Astrocyte of the cerebellum (primary cell): ENCODE results near the gene SLC45A3.
"Not testable (repeated sequence)": the region's sequence is repeated elsewhere in the genome, so short reads cannot be mapped to it uniquely, and the experiment has no call there.

Experiments used
- DNase-seq: peaks from one replicate; pipeline ENCODE4 v3.0.0-alpha.2; 2011; ENCODE audit warnings: low read depth
- H3K4me3 ChIP-seq: 2 replicates; pipeline ENCODE4 v1.5.1; 2011; ENCODE audit warnings: mild to moderate bottlenecking, low read depth, low read length, moderate library complexity
- CTCF ChIP-seq: IDR thresholded peaks from 2 replicates; pipeline ENCODE4 v1.5.1; 2012; ENCODE audit warnings: low read length, low read depth, moderate library complexity, mild to moderate bottlenecking; ENCODE audit errors: missing control alignments
- in situ Hi-C: cut with HindIII; loops from 2 replicates; pipeline ENCODE4 v1.10.0; 2017; ENCODE audit warnings: low sequenced_read_pairs

Gene SLC45A3, protein sequence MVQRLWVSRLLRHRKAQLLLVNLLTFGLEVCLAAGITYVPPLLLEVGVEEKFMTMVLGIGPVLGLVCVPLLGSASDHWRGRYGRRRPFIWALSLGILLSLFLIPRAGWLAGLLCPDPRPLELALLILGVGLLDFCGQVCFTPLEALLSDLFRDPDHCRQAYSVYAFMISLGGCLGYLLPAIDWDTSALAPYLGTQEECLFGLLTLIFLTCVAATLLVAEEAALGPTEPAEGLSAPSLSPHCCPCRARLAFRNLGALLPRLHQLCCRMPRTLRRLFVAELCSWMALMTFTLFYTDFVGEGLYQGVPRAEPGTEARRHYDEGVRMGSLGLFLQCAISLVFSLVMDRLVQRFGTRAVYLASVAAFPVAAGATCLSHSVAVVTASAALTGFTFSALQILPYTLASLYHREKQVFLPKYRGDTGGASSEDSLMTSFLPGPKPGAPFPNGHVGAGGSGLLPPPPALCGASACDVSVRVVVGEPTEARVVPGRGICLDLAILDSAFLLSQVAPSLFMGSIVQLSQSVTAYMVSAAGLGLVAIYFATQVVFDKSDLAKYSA

DNA sequence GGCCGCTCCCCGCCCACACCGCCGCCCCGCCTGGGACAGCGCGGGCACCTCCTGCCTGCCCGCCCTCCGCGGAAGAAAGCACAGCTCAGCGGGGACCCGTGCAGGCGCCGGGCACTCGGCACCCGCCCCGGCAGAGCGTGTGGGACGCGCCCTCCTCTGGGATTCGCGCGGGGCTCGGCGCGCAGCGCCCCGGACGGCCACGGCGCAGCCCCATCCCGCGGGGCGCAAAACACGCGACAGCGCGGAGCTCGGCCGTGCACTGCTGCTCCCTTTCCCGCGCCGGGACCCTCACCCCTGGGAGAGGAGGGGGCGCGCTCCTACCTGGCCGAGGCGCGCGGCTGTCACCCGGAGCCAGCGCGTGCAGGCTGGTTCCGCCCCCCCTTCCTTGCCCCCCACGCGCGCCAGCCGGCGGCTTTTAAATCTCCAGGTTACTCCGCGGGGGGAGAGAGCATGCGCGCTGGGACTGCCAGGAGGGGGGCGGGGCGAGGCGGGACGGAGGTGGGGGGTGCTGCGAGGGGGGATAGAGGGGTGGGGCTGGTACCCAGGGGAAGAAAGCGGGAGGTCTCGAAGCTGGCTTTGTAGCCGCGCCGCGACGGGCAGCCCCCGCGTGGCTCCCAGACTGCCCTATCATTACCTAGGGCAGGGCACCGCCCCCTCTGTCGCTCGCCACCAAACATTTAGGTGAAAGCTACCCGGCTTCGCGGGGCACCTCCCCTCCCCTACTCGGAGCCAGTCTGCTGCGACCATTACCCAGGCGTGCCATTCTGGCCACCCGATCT is at the start of gene SLC45A3:
SLC45A3 (minus strand) TSS at position 437 of the 779 bp plus-strand sequence. CDS start 15,853 bp downstream, outside the sequence.
- H3K4me3 ChIP-seq = peak within 1 kb of the TSS; percentile 67
- no peak for DNase-seq
- TF ChIP-seq CTCF = no peak
- in situ Hi-C loops = no loop called here

DNA sequence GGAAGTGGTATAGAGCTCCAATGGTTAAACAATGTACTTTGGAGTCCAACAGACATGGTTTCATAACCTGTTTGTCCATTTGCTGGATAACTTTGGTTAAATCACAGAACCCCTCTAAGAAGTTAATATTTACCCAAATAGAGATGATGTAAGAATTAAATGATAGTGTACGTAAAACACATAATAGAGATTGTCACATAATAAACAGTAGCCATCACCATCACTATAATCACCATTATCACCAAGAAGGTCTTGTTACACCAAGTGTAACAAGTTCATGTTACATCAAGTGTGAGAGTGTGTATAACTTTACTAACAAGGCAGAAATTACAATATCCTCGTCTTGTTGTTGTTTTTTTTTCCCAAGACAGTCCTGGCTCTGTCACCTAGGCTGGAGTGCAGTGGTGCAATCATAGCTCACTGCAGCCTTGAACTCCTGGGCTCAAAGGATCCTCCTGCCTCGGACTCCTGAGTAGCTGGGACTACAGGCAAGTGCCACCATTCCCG is 46.4 kb upstream of the SLC45A3 start:
- DNase-seq = no peak
- in situ Hi-C loops = no loop called here
- H3K4me3 ChIP-seq = no peak overlapping the region
- no peak for TF ChIP-seq CTCF

DNA sequence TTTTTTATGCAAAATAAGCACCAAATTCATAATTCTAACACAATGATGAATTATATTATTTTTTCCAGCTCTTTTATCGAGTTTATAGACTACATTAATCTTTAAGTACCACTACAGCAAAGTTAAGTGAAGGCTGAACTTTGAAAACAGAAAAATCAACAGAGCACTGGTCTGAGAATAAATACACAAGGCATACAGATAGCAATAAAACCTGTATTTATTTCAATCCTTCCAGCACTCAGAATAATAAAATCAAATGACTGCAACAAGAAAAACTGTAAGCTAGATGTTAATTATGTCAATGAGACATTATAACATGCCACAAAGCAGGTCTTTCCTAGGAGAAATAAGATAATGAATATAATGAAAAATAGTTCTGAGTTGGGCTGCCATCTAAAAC is 45.2 kb upstream of the SLC45A3 start:
- in situ Hi-C loops = no loop called here
- no peak for TF ChIP-seq CTCF
- no peak overlapping the region for H3K4me3 ChIP-seq
- no peak for DNase-seq

GRCh38 chr1:205720740-205721139 is 40.4 kb upstream of the SLC45A3 start:
- DNase-seq, H3K4me3 ChIP-seq, in situ Hi-C loops: not testable (repeated sequence)

GRCh38 chr1:205719762-205720161 is 39.5 kb upstream of the SLC45A3 start:
- TF ChIP-seq CTCF = no peak
- no peak overlapping the region for H3K4me3 ChIP-seq
- in situ Hi-C loops = no loop called here
- DNase-seq = no peak

DNA sequence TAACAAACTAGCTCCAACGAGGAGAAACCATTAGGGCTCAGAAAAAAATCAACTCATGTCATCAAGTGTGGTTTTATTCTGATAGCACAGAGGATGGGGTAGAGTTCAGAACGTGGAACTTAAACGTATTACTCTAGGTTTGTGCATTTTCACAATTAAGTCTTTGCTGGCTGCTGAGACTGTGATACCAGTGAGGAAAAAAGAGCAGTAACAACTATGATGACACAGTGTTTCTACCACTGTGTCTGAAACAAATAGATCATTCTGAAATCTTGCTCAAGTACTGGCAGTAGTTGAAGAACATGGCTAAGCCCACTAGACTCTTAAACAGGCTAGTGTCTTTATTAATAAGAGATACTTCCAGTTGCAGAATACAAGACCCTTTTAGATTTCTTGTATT is 38.7 kb upstream of the SLC45A3 start:
- in situ Hi-C loops = no loop called here
- no peak for DNase-seq
- no peak for TF ChIP-seq CTCF
- no peak overlapping the region for H3K4me3 ChIP-seq
